GM12878 (cell line): ENCODE data around the gene FANCD2. TPM values are rescaled to one million over a fixed set of nuclear protein-coding genes. Genes with fewer than 3 reads are reported as not detected.

Experiments used
- ATAC-seq: fragments of 200-7000 bp; cut with Tn5 transposase; 3 replicates; pipeline ENCODE4 v1.9.1; 2020; ENCODE audit warnings: mild to moderate bottlenecking, moderate library complexity
- BruUV-seq: library from RNA; stranded (reverse); fragments of 400-500 nt; replicated peaks from 2 replicates; lab custom pipeline; 2021; lab: Mats Ljungman, UMichigan
- CTCF ChIA-PET: fragments of 300-600 bp; sonication (Branson Sonifier 250); formaldehyde crosslinking; extraction: SDS; loops from one replicate; lab custom pipeline; 2021; ENCODE audit warnings: inconsistent platforms; lab: Yijun Ruan, JAX
- POLR2A ChIA-PET: fragments of 350-600 bp; formaldehyde crosslinking; extraction: SDS; loops from one replicate; lab custom pipeline; 2021; ENCODE audit warnings: inconsistent platforms; lab: Charles Lee
- RAD21 ChIA-PET: fragments of 300-600 bp; sonication (Branson Sonifier 250); formaldehyde crosslinking; loops from one replicate; lab custom pipeline; 2023; ENCODE audit warnings: antibody characterized with exemption; ENCODE audit not compliant: unreplicated experiment; lab: Charles Lee
- SMC1A ChIA-PET: fragments of 300-600 bp; sonication (Branson Sonifier 250); formaldehyde crosslinking; loops from one replicate; lab custom pipeline; 2023; ENCODE audit not compliant: unreplicated experiment, uncharacterized antibody; lab: Charles Lee
- DNase-seq: peaks from one replicate; pipeline ENCODE4 v3.0.0-alpha.2; 2011; ENCODE audit warnings: low read depth, low spot score
- FAIRE-seq: peaks from 3 replicates; lab custom pipeline; 2011; peaks lifted over from hg19 to GRCh38; lab: Jason Lieb, UNC
- H2AFZ ChIP-seq: 2 replicates; pipeline ENCODE4 v1.6.0; 2011; ENCODE audit warnings: low read depth, low read length, control low read depth; ENCODE audit not compliant: control insufficient read depth
- H3K27ac ChIP-seq: 2 replicates; pipeline ENCODE4 v1.5.1; 2011; ENCODE audit warnings: control low read depth; ENCODE audit not compliant: control insufficient read depth, insufficient read depth
- H3K27me3 ChIP-seq, 2 experiments: replicated peaks in 1 of 2; 2 replicates each; pipeline versions ENCODE4 v1.6.0 to v1.6.1; 2011; ENCODE audit warnings: low read length in 1 of 2; ENCODE audit not compliant: control insufficient read depth in 2 of 2, insufficient read depth in 2 of 2
- H3K36me3 ChIP-seq, 2 experiments: 2 replicates each; pipeline ENCODE4 v1.5.1; 2011; ENCODE audit warnings: low read length in 1 of 2; ENCODE audit not compliant: control insufficient read depth in 2 of 2, insufficient read depth in 2 of 2
- H3K4me1 ChIP-seq: 2 replicates; pipeline ENCODE4 v1.6.1; 2011; ENCODE audit warnings: mild to moderate bottlenecking, low read length, moderate library complexity, mixed read lengths; ENCODE audit not compliant: control insufficient read depth, insufficient read depth
- H3K4me2 ChIP-seq: 2 replicates; pipeline ENCODE4 v1.6.0; 2011; ENCODE audit warnings: control low read depth; ENCODE audit not compliant: control insufficient read depth, insufficient read depth
- H3K4me3 ChIP-seq: fragments of 200-600 bp; sonication (generic); 2 replicates; pipeline ENCODE4 v1.5.1; 2016
- H3K79me2 ChIP-seq: 2 replicates; pipeline ENCODE4 v1.6.0; 2011; ENCODE audit warnings: low read length; ENCODE audit not compliant: control insufficient read depth, insufficient read depth
- H3K9ac ChIP-seq: 2 replicates; pipeline ENCODE4 v1.8.0; 2011; ENCODE audit warnings: low read length, control low read depth, mixed read lengths; ENCODE audit not compliant: control insufficient read depth, insufficient read depth
- H3K9me3 ChIP-seq: replicated peaks from 3 replicates; pipeline ENCODE4 v1.5.1; 2011; ENCODE audit warnings: mild to moderate bottlenecking, low read length; ENCODE audit not compliant: control insufficient read depth, insufficient read depth
- H4K20me1 ChIP-seq: 2 replicates; pipeline ENCODE4 v1.6.0; 2011; ENCODE audit not compliant: control insufficient read depth, insufficient read depth
- CBFB ChIP-seq: IDR thresholded peaks from 2 replicates; pipeline ENCODE4 v1.6.1; 2016; ENCODE audit warnings: antibody characterized with exemption, low read depth
- FOXK2 ChIP-seq: fragments of 450-650 bp; IDR thresholded peaks from 2 replicates; pipeline ENCODE4 v1.6.1; 2017; ENCODE audit warnings: mild to moderate bottlenecking, moderate library complexity
- MAX ChIP-seq: IDR thresholded peaks from 2 replicates; pipeline ENCODE4 v1.6.1; 2012; ENCODE audit warnings: low read depth, low read length, improper control_type of control experiment
- MTA3 ChIP-seq: IDR thresholded peaks from 2 replicates; pipeline ENCODE4 v1.6.1; 2012; ENCODE audit warnings: low read length, inconsistent platforms, borderline replicate concordance
- NR2F1 ChIP-seq: fragments of 450-650 bp; conservative IDR thresholded peaks from 2 replicates; pipeline ENCODE4 v1.6.1; 2017; ENCODE audit warnings: mild to moderate bottlenecking
- NRF1 ChIP-seq: conservative IDR thresholded peaks from 2 replicates; pipeline ENCODE4 v1.6.1; 2011; ENCODE audit warnings: mild to moderate bottlenecking, low read depth, low read length, improper control_type of control experiment
- POLR2AphosphoS5 ChIP-seq: IDR thresholded peaks from 2 replicates; pipeline ENCODE4 v1.6.1; 2011; ENCODE audit warnings: mild to moderate bottlenecking, low read length, inconsistent platforms
- TAF1 ChIP-seq: IDR thresholded peaks from 2 replicates; pipeline ENCODE4 v1.6.1; 2011; ENCODE audit warnings: mild to moderate bottlenecking, low read depth, low read length, borderline replicate concordance
- TARDBP ChIP-seq: IDR thresholded peaks from 2 replicates; pipeline ENCODE4 v1.6.1; 2016; ENCODE audit warnings: borderline replicate concordance
- WGBS: methylation state at CpG from one replicate; pipeline ENCODE4 v1.1.6; 2016; ENCODE audit warnings: low lambda C conversion rate; ENCODE audit not compliant: insufficient replicate concordance, insufficient coverage; ENCODE audit errors: missing lambda C conversion rate; 5-methylcytosine and 5-hydroxymethylcytosine counted together
- in situ Hi-C: fragments of 300-500 bp; cut with MboI; formaldehyde crosslinking; loops from 9 replicates; pipeline ENCODE4 v1.14.3; 2018; ENCODE audit warnings: mixed read lengths
- intact Hi-C: fragments of 100-400 bp; cut with micrococcal nuclease; formaldehyde crosslinking; loops from one replicate; pipeline ENCODE4 v1.14.2; 2022; ENCODE audit not compliant: unreplicated experiment
- polyA plus RNA-seq, 11 experiments: library from polyadenylated mRNA; depleted of rRNA in 4 of 11; unstranded in 6 of 11; stranded (reverse) in 5 of 11; fragments of >200 nt; fragmentation: Nextera tagmentation in 4 of 11; fragmentation: Illumina TruSeq in 1 of 11; extraction: Ambion mirVana in 4 of 11; extraction: Trizol in 1 of 11; gene quantifications; 1 replicate in 1 of 11; 2 replicates in 10 of 11; pipeline versions ENCODE4 v1.2.1 to v1.2.3, GENCODE V29; 2011 to 2016; ENCODE audit warnings: inconsistent platforms in 2 of 11, missing spikeins in 2 of 11, low read depth in 1 of 11
- total RNA-seq, 4 experiments: library from RNA; depleted of rRNA in 3 of 4; stranded (reverse); fragments of >200 nt in 3 of 4; fragmentation: Illumina TruSeq in 1 of 4; extraction: Trizol in 1 of 4; gene quantifications; 2 replicates each; pipeline versions ENCODE4 v1.2.1 to v1.2.3, GENCODE V29; 2013 to 2021
- TF ChIP-seq, protein P1 (sequence below): fragments of 150-350 bp; IDR thresholded peaks from 2 replicates; pipeline ENCODE4 v1.6.1; 2014; ENCODE audit warnings: mild to moderate bottlenecking, low read depth, low read length
- TF ChIP-seq, protein P2 (sequence below): fragments of 450-650 bp; IDR thresholded peaks from 2 replicates; pipeline ENCODE4 v1.6.1; 2014; ENCODE audit warnings: mild to moderate bottlenecking
- TF ChIP-seq, protein P3 (sequence below): fragments of 450-650 bp; IDR thresholded peaks from 2 replicates; pipeline ENCODE4 v1.6.1; 2016; ENCODE audit warnings: mild to moderate bottlenecking

Gene FANCD2
- total and polyA plus RNA-seq, 10 of the 15 experiments (the other 5 are each of a cell fraction or from before 2014, with no cell fraction given), result 37.9 to 72.8 (median 56.2) TPM

DNA sequence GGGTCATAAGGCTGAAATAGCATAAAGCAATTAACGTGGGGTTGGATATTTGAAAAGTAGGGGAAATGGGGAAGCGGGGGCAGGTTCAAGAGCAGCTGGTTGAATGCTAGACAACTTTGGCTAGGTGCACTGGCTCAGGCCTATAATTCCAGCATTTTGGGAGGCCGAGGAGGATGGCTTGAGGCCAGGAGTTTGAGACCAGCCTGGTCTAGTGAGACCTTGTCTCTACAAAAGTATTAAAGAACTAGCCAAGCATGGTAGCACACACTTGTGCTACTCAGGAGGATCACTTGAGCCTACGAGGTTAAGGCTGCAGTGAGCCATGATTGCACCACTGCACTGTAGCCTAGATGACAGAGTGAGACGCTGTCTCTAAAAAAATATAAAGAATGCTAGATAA, 6.9 kb upstream of the FANCD2 start:
- in situ Hi-C loops, result no loop called here
- no TSS peak for BruUV-seq

DNA sequence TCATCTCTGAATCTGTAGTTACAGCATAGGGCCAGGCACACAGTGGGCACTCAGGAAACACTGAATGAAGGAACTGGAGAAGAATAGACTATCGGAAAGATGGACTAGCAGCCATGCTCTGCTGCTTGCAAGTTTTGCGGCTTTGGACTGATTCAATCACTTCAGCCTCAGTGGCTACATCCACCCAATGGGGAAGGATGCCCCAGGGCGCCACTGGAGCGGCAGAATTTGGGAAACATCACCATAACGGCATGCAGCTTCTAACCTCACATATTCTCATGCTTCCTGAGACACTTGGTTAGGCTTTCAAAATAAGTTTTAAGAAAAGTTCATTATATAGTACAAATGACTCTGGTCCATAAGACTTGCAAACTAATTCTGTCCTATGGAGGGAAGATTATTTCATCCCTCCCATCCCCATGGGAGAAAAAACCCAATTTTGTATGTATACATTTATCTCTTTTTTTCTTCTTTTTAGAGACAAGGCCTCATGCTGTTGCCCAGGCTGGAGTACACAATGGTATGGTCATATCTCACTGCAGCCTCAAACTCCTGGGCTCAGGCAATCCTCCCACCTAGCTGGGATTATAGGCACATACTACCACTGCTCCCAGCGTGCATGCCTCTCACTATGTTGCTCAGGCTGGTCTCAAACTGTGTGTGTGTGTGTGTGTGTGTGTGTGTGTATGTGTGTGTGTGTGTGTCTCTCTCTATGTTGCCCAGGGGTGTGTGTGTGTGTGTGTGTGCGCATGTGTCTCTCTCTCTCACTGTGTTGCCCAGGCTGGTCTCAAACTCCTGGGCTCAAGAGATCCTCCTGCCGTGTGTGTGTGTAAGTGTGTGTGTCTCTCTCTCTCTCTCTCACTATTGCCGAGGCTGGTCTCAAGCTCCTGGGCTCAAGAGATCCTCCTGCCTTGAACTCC, 4.1 kb upstream of the FANCD2 start:
- no peak overlapping the region for H3K4me2 ChIP-seq
- SMC1A ChIA-PET, result no interaction called here
- no peak overlapping the region for H3K4me3 ChIP-seq
- in situ Hi-C loops (no loop called here), intact Hi-C loops (no loop called here)
- no peak for ATAC-seq
- POLR2A ChIA-PET, result no interaction called here
- no peak overlapping the region for H3K9ac ChIP-seq
- DNase-seq, result no peak
- no peak overlapping the region for H3K27ac ChIP-seq
- no peaks in the 10 kb centered on the region for H3K27me3 ChIP-seq
- H3K4me1 ChIP-seq, result no peaks in the 10 kb centered on the region
- no TSS peak for BruUV-seq
- H3K79me2 ChIP-seq, result peaks cover 24% of the 10 kb centered on the region
- no peak for FAIRE-seq
- CTCF ChIA-PET, result interaction anchor here (0.7 to 0.9 kb wide), 2 partner anchors 11 to 78 kb away, joined by 3 read pairs; no protein-coding TSS in a partner anchor
- H3K36me3 ChIP-seq, result peaks cover 2 to 5% of the 10 kb centered on the region in 2 experiments; a peak in 3 of 4 replicates
- no peaks in the 10 kb centered on the region for H4K20me1 ChIP-seq
- no peaks in the 10 kb centered on the region for H3K9me3 ChIP-seq
- H2AFZ ChIP-seq, result no peak overlapping the region
- WGBS, result 81% methylated on average over 9 of the region's 9 CpGs
- RAD21 ChIA-PET, result no interaction called here
- TF ChIP-seq, protein P1, sequence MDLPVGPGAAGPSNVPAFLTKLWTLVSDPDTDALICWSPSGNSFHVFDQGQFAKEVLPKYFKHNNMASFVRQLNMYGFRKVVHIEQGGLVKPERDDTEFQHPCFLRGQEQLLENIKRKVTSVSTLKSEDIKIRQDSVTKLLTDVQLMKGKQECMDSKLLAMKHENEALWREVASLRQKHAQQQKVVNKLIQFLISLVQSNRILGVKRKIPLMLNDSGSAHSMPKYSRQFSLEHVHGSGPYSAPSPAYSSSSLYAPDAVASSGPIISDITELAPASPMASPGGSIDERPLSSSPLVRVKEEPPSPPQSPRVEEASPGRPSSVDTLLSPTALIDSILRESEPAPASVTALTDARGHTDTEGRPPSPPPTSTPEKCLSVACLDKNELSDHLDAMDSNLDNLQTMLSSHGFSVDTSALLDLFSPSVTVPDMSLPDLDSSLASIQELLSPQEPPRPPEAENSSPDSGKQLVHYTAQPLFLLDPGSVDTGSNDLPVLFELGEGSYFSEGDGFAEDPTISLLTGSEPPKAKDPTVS, result no peak
- TF ChIP-seq, protein P2, sequence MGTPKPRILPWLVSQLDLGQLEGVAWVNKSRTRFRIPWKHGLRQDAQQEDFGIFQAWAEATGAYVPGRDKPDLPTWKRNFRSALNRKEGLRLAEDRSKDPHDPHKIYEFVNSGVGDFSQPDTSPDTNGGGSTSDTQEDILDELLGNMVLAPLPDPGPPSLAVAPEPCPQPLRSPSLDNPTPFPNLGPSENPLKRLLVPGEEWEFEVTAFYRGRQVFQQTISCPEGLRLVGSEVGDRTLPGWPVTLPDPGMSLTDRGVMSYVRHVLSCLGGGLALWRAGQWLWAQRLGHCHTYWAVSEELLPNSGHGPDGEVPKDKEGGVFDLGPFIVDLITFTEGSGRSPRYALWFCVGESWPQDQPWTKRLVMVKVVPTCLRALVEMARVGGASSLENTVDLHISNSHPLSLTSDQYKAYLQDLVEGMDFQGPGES, result no peak
- TF ChIP-seq TARDBP, result no peak
- TF ChIP-seq NR2F1, result no peak
- TF ChIP-seq, protein P3, sequence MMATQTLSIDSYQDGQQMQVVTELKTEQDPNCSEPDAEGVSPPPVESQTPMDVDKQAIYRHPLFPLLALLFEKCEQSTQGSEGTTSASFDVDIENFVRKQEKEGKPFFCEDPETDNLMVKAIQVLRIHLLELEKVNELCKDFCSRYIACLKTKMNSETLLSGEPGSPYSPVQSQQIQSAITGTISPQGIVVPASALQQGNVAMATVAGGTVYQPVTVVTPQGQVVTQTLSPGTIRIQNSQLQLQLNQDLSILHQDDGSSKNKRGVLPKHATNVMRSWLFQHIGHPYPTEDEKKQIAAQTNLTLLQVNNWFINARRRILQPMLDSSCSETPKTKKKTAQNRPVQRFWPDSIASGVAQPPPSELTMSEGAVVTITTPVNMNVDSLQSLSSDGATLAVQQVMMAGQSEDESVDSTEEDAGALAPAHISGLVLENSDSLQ, result no peak

More for the DNA sequence above, 6.9 kb upstream of the FANCD2 start:
- Histone ChIP-seq H3K4me3 (no peak overlapping the region), H3K27ac (no peak overlapping the region), H2AFZ (no peak overlapping the region), H3K36me3 (peaks cover 2 to 5% of the 10 kb centered on the region in 2 experiments; a peak in 3 of 4 replicates), H3K4me2 (no peak overlapping the region), H3K9ac (no peak overlapping the region), H3K4me1 (no peaks in the 10 kb centered on the region), H3K79me2 (no peaks in the 10 kb centered on the region; the same call in 1 of the 2 replicates), H3K9me3 (no peaks in the 10 kb centered on the region), H4K20me1 (no peaks in the 10 kb centered on the region), H3K27me3 (no peaks in the 10 kb centered on the region)
- ChIA-PET CTCF (no interaction called here), SMC1A (interaction anchor here (2.1 kb wide), 1 partner anchor 14 kb away, joined by 6 read pairs; no protein-coding TSS in a partner anchor), RAD21 (no interaction called here), POLR2A (no interaction called here)
- 73% methylated on average over 5 of the region's 5 CpGs for WGBS
- intact Hi-C loops, result no loop called here
- TF ChIP-seq CBFB (no peak), MTA3 (no peak), FOXK2 (no peak), NRF1 (no peak), POLR2AphosphoS5 (no peak), TAF1 (no peak), MAX (no peak)
- ATAC-seq (no peak), FAIRE-seq (no peak), DNase-seq (no peak)
